Non-pigmented ciliary epithelial cell (primary cell): ENCODE results near the gene TBC1D5.
"Not testable (repeated sequence)": the region's sequence is repeated elsewhere in the genome, so short reads cannot be mapped to it uniquely, and the experiment has no call there.

ENCODE experiments used
- DNase-seq: peaks from one replicate; pipeline ENCODE4 v3.0.0-alpha.2; 2010; ENCODE audit warnings: low read depth

Gene TBC1D5

GRCh38 chr3:17645074-17645698, 97.2 kb downstream of the TBC1D5 start:
- no peak for DNase-seq

GRCh38 chr3:17643691-17644090, 98.7 kb downstream of the TBC1D5 start:
- DNase-seq: peak; percentile 47

- no peak for DNase-seq
These were observed 100.0 kb downstream of the TBC1D5 start for GRCh38 chr3:17642474-17642873.

- no peak for DNase-seq
These were observed 102.0 kb downstream of the TBC1D5 start for GRCh38 chr3:17640466-17640865.

GRCh38 chr3:17639765-17640164, 102.7 kb downstream of the TBC1D5 start:
- peak; percentile 75 for DNase-seq

GRCh38 chr3:17639257-17639656, 103.2 kb downstream of the TBC1D5 start:
- DNase-seq: peak; percentile 48

GRCh38 chr3:17638356-17638755, 104.1 kb downstream of the TBC1D5 start:
- no peak for DNase-seq

- not testable (repeated sequence) for DNase-seq
These were observed 106.8 kb downstream of the TBC1D5 start for GRCh38 chr3:17635675-17636074.

GRCh38 chr3:17634964-17635363, 107.5 kb downstream of the TBC1D5 start:
- DNase-seq: no peak

- no peak for DNase-seq
These were observed 108.2 kb downstream of the TBC1D5 start for GRCh38 chr3:17634201-17634600.

GRCh38 chr3:17632401-17633100, 109.9 kb downstream of the TBC1D5 start:
- peak; percentile 65 for DNase-seq

GRCh38 chr3:17631609-17632008, 110.8 kb downstream of the TBC1D5 start:
- DNase-seq: no peak

GRCh38 chr3:17629400-17629799, 113.0 kb downstream of the TBC1D5 start:
- DNase-seq: no peak

- no peak for DNase-seq
These were observed 116.0 kb downstream of the TBC1D5 start for GRCh38 chr3:17626395-17626794.

GRCh38 chr3:17625133-17625532, 117.3 kb downstream of the TBC1D5 start:
- no peak for DNase-seq

- no peak for DNase-seq
These were observed 119.0 kb downstream of the TBC1D5 start for GRCh38 chr3:17623464-17623863.

GRCh38 chr3:17619968-17620367, 122.5 kb downstream of the TBC1D5 start:
- DNase-seq: no peak

GRCh38 chr3:17613017-17613416, 129.4 kb downstream of the TBC1D5 start:
- DNase-seq: not testable (repeated sequence)

- no peak for DNase-seq
These were observed 134.5 kb downstream of the TBC1D5 start for GRCh38 chr3:17607905-17608304.

- no peak for DNase-seq
These were observed 136.5 kb downstream of the TBC1D5 start for GRCh38 chr3:17605934-17606333.

- peak; percentile 68 for DNase-seq
These were observed 137.4 kb downstream of the TBC1D5 start for GRCh38 chr3:17605032-17605431.

- no peak for DNase-seq
These were observed 140.3 kb downstream of the TBC1D5 start for GRCh38 chr3:17602126-17602525.

- no peak for DNase-seq
These were observed 149.5 kb downstream of the TBC1D5 start for GRCh38 chr3:17592956-17593355.

- no peak for DNase-seq
These were observed 152.0 kb downstream of the TBC1D5 start for GRCh38 chr3:17590465-17590864.
